ENCODE data around the gene SH3D19.

- no peak for TF ChIP-seq CTCF (IDR thresholded peaks at IDR 0.05)
- TF ChIP-seq POLR2A (IDR thresholded peaks at IDR 0.05) = no peak
- no peak for TF ChIP-seq EP300 (IDR thresholded peaks at IDR 0.05)
Observed at GRCh38 chr4:151199319-151200190, 125.8 kb downstream of the SH3D19 start.
